ENCODE data around the gene TMEM140. TPM values are rescaled to one million over a fixed set of nuclear protein-coding genes. Genes with fewer than 3 reads are reported as not detected.
A peak's percentile ranks its signal among the peaks of the same experiment; 100 is the strongest.

Gene TMEM140
- total and polyA plus RNA-seq, 9 of the 15 experiments (the other 6 are each of a cell fraction or from before 2014, with no cell fraction given): 0.03 to 0.82 (median 0.23) TPM

- TF ChIP-seq POLR3G (IDR thresholded peaks at IDR 0.05; ENCODE audit: extremely low read depth, insufficient read length, insufficient replicate concordance): no peak
- no peak for TF ChIP-seq SETDB1 (IDR thresholded peaks at IDR 0.05; ENCODE audit: low read length)
- TF ChIP-seq CREB3L1 (IDR thresholded peaks at IDR 0.05; ENCODE audit: borderline replicate concordance, low read depth): peak; percentile 21; the same call in 1 of the 2 replicates
- peak in 1 of 2 experiments; percentile 53; a peak in 1 of 4 replicates for TF ChIP-seq TBL1XR1 (IDR thresholded peaks at IDR 0.05; ENCODE audit: low read length in 2 of 2)
- TF ChIP-seq POLR2G (IDR thresholded peaks at IDR 0.05; ENCODE audit: low read depth, low read length): 0 out of 2 replicates have a peak, but pooled peaks have one; percentile 45
- 0 out of 2 replicates have a peak, but pooled peaks have one; percentile 9 for TF ChIP-seq NR2C2 (CRISPR knock-in tag; IDR thresholded peaks at IDR 0.05)
- peak; percentile 37; the same call in 1 of the 2 replicates for TF ChIP-seq NR2C2 (tag; IDR thresholded peaks at IDR 0.05)
- no peak for TF ChIP-seq ZNF583 (CRISPR knock-in tag; IDR thresholded peaks at IDR 0.05)
- peak; percentile 55 for TF ChIP-seq MAFG (tag; conservative IDR thresholded peaks at IDR 0.05)
- TF ChIP-seq ELF1 (tag; IDR thresholded peaks at IDR 0.05): no peak
- TF ChIP-seq MAZ (CRISPR knock-in tag; conservative IDR thresholded peaks at IDR 0.05 in 1 of 2, IDR thresholded peaks at IDR 0.05 in 1 of 2): peak in 1 of 2 experiments; percentile 62; a peak in 2 of 4 replicates
- TF ChIP-seq ASH1L (IDR thresholded peaks at IDR 0.05; ENCODE audit: borderline replicate concordance, low read depth, partially characterized antibody): no peak
- peak; percentile 17; the same call in 1 of the 2 replicates for TF ChIP-seq BACH1 (tag; IDR thresholded peaks at IDR 0.05)
- TF ChIP-seq PTRF (tag; IDR thresholded peaks at IDR 0.05): no peak
- TF ChIP-seq TEAD4 (IDR thresholded peaks at IDR 0.05; ENCODE audit: low read length): no peak
- no peak for TF ChIP-seq TEAD4 (CRISPR knock-in tag; IDR thresholded peaks at IDR 0.05; ENCODE audit: borderline replicate concordance)
- TF ChIP-seq MYC (IDR thresholded peaks at IDR 0.05; ENCODE audit: low read depth, low read length): peak; percentile 50; the same call in 1 of the 2 replicates
- no peak for TF ChIP-seq MYC (CRISPR knock-in tag; IDR thresholded peaks at IDR 0.05; ENCODE audit: borderline replicate concordance, low read depth)
- TF ChIP-seq CEBPG (CRISPR knock-in tag; IDR thresholded peaks at IDR 0.05): no peak
- peak in 1 of 2 experiments; percentile 55; a peak in 2 of 4 replicates for TF ChIP-seq CEBPG (tag; conservative IDR thresholded peaks at IDR 0.05 in 1 of 2, IDR thresholded peaks at IDR 0.05 in 1 of 2)
- peak; percentile 71 for TF ChIP-seq C11orf30 (IDR thresholded peaks at IDR 0.05; ENCODE audit: low read depth)
- no peak for TF ChIP-seq ATF1 (CRISPR knock-in tag; IDR thresholded peaks at IDR 0.05)
- no peak for TF ChIP-seq ATF1 (tag; IDR thresholded peaks at IDR 0.05)
- TF ChIP-seq NBN (IDR thresholded peaks at IDR 0.05; ENCODE audit: low read depth): peak; percentile 32; the same call in 1 of the 2 replicates
- TF ChIP-seq POLR2AphosphoS2 (IDR thresholded peaks at IDR 0.05; ENCODE audit: low read length): no peak
- no peak for TF ChIP-seq ETV5 (CRISPR knock-in tag; IDR thresholded peaks at IDR 0.05; ENCODE audit: low read depth)
- TF ChIP-seq ARHGAP35 (IDR thresholded peaks at IDR 0.05; ENCODE audit: partially characterized antibody): no peak
Measured at GRCh38 chr7:135169141-135169963, 21.5 kb downstream of the TMEM140 start (continued).

All from K562 (cell line).